Measurements from ENCODE around the gene ANKRD9.

The ANKRD9 gene

GRCh38 chr14:102479107-102479506 is 30.5 kb downstream of the ANKRD9 start:
- DNase-seq (ENCODE audit: low read depth in 3 of 3): no peak

GRCh38 chr14:102474934-102475333 is 34.6 kb downstream of the ANKRD9 start:
- no peak for DNase-seq (ENCODE audit: low read depth in 3 of 3)

- DNase-seq (ENCODE audit: low read depth in 3 of 3): no peak
Observed at GRCh38 chr14:102473559-102473958, 36.0 kb downstream of the ANKRD9 start.

GRCh38 chr14:102472791-102473150 is 36.8 kb downstream of the ANKRD9 start:
- no peak for DNase-seq (ENCODE audit: low read depth in 3 of 3)

- DNase-seq (ENCODE audit: low read depth in 3 of 3): no peak
Observed at GRCh38 chr14:102471921-102472790, 37.4 kb downstream of the ANKRD9 start.

- no peak for DNase-seq (ENCODE audit: low read depth in 3 of 3)
Observed at GRCh38 chr14:102469261-102469660, 40.3 kb downstream of the ANKRD9 start.

- DNase-seq (ENCODE audit: low read depth in 3 of 3): no peak
Observed at GRCh38 chr14:102464846-102465341, 44.7 kb downstream of the ANKRD9 start.

GRCh38 chr14:102464006-102464405 is 45.6 kb downstream of the ANKRD9 start:
- DNase-seq (ENCODE audit: low read depth in 3 of 3): no peak

GRCh38 chr14:102462391-102462790 is 47.2 kb downstream of the ANKRD9 start:
- no peak for DNase-seq (ENCODE audit: low read depth in 3 of 3)

GRCh38 chr14:102461490-102462338 is 47.9 kb downstream of the ANKRD9 start:
- DNase-seq (ENCODE audit: low read depth in 3 of 3): no peak

- no peak for DNase-seq (ENCODE audit: low read depth in 3 of 3)
Observed at GRCh38 chr14:102457509-102457908, 52.1 kb downstream of the ANKRD9 start.

- no peak for DNase-seq (ENCODE audit: low read depth in 3 of 3)
Observed at GRCh38 chr14:102454711-102455110, 54.9 kb downstream of the ANKRD9 start.

GRCh38 chr14:102452302-102452701 is 57.3 kb downstream of the ANKRD9 start:
- DNase-seq (ENCODE audit: low read depth in 3 of 3): no peak
